Measurements from ENCODE around the gene MAP4K3.
"Not testable (repeated sequence)": the region's sequence is repeated elsewhere in the genome, so short reads cannot be mapped to it uniquely, and the experiment has no call there.

The MAP4K3 gene

GRCh38 chr2:39361511-39361910 is 75.6 kb downstream of the MAP4K3 start:
- no peak for DNase-seq (ENCODE audit: extremely low read depth, insufficient read length)
- TF ChIP-seq, protein P1, sequence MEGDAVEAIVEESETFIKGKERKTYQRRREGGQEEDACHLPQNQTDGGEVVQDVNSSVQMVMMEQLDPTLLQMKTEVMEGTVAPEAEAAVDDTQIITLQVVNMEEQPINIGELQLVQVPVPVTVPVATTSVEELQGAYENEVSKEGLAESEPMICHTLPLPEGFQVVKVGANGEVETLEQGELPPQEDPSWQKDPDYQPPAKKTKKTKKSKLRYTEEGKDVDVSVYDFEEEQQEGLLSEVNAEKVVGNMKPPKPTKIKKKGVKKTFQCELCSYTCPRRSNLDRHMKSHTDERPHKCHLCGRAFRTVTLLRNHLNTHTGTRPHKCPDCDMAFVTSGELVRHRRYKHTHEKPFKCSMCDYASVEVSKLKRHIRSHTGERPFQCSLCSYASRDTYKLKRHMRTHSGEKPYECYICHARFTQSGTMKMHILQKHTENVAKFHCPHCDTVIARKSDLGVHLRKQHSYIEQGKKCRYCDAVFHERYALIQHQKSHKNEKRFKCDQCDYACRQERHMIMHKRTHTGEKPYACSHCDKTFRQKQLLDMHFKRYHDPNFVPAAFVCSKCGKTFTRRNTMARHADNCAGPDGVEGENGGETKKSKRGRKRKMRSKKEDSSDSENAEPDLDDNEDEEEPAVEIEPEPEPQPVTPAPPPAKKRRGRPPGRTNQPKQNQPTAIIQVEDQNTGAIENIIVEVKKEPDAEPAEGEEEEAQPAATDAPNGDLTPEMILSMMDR (IDR thresholded peaks at IDR 0.05; ENCODE audit: insufficient read depth, low read length, poor library complexity, severe bottlenecking): no peak
- no peaks in the 10 kb centered on the region for H3K27me3 ChIP-seq (replicated peaks; ENCODE audit: control insufficient read depth, insufficient read depth, low read length)
- no peaks in the 10 kb centered on the region for H3K36me3 ChIP-seq (ENCODE audit: control insufficient read depth, insufficient read depth, low read length)
- H3K4me3 ChIP-seq (replicated peaks; ENCODE audit: low read depth, low read length): no peak overlapping the region

- not testable (repeated sequence) for H3K4me3 ChIP-seq (replicated peaks; ENCODE audit: low read depth, low read length); H3K36me3 ChIP-seq (ENCODE audit: control insufficient read depth, insufficient read depth, low read length); DNase-seq (ENCODE audit: extremely low read depth, insufficient read length); H3K27me3 ChIP-seq (replicated peaks; ENCODE audit: control insufficient read depth, insufficient read depth, low read length)
These were observed 76.7 kb downstream of the MAP4K3 start for GRCh38 chr2:39360342-39360741.

DNA sequence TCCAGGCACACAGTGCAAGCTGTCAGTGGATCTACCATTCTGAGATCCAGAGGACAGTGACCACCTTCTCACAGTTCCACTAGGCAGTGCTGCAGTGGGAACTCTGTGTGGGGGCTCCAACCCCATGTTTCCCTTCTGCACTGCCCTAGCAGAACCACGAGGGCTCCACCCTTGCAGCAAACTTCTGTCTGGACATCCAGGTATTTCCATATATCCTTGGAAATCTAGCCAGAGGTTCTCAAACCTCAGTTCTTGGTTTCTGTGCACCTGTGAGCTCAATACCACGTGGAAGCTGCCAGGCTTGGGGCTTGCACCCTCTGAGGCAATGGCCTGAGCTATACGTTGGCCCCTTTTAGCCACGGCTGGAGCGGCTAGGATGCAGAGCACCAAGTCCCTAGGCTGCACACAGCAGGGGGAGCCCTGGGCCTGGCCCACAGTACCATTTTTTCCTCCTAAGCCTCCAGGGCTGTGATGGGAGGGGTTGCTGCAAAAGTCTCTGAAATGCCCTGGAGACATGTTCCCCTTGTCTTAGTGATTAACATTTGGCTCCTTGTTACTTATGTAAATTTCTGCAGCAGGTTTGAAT is 77.5 kb downstream of the MAP4K3 start:
- DNase-seq (ENCODE audit: extremely low read depth, insufficient read length): no peak
- TF ChIP-seq, protein P1 (IDR thresholded peaks at IDR 0.05; ENCODE audit: insufficient read depth, low read length, poor library complexity, severe bottlenecking): no peak
- no peaks in the 10 kb centered on the region for H3K36me3 ChIP-seq (ENCODE audit: control insufficient read depth, insufficient read depth, low read length)
- H3K27me3 ChIP-seq (replicated peaks; ENCODE audit: control insufficient read depth, insufficient read depth, low read length): no peaks in the 10 kb centered on the region
- H3K4me3 ChIP-seq (replicated peaks; ENCODE audit: low read depth, low read length): no peak overlapping the region

DNA sequence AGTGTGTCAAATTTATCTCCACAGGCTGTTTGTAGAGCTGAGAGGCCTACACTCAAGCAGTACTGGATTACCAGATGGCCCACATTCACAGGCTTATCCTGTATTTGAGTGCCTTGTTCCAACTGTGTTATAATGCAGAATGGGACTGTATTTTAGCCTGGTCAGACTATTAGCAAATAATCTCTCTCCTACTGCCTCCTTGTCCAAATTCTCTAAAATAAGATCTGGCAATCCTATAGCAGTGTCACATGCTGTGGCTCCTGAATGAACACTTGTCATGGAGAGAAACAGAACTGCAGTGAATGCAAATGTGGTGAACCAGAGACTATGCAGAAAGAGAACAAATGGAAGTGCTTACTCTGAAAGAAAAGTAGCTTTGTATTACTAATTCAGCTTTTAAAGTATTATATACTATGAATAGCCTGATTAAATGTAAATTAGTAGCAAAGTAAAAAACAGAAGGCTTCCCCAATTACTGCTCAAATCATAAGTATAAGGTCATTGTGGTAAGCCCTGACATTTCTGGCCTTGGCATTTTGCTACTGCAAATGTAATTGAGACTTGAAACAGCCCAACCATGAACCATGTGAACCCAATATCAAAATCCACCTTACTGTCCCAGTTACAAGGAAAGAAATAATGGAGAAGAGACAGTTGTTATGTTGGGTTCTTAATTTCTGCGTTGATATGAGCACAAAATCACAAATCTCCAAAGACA is 80.0 kb downstream of the MAP4K3 start:
- Histone ChIP-seq H3K4me3 (replicated peaks; ENCODE audit: low read depth, low read length) (no peak overlapping the region), H3K36me3 (ENCODE audit: control insufficient read depth, insufficient read depth, low read length) (no peaks in the 10 kb centered on the region), H3K27me3 (replicated peaks; ENCODE audit: control insufficient read depth, insufficient read depth, low read length) (no peaks in the 10 kb centered on the region)
- DNase-seq (ENCODE audit: extremely low read depth, insufficient read length): no peak
- TF ChIP-seq, protein P1 (IDR thresholded peaks at IDR 0.05; ENCODE audit: insufficient read depth, low read length, poor library complexity, severe bottlenecking): no peak

GRCh38 chr2:39350658-39351057 is 86.4 kb downstream of the MAP4K3 start:
- TF ChIP-seq, protein P1 (IDR thresholded peaks at IDR 0.05; ENCODE audit: insufficient read depth, low read length, poor library complexity, severe bottlenecking): no peak
- no peaks in the 10 kb centered on the region for H3K36me3 ChIP-seq (ENCODE audit: control insufficient read depth, insufficient read depth, low read length)
- H3K4me3 ChIP-seq (replicated peaks; ENCODE audit: low read depth, low read length): no peak overlapping the region
- H3K27me3 ChIP-seq (replicated peaks; ENCODE audit: control insufficient read depth, insufficient read depth, low read length): no peaks in the 10 kb centered on the region
- DNase-seq (ENCODE audit: extremely low read depth, insufficient read length): no peak

GRCh38 chr2:39338502-39338901 is 98.6 kb downstream of the MAP4K3 start:
- H3K27me3 ChIP-seq (replicated peaks; ENCODE audit: control insufficient read depth, insufficient read depth, low read length): no peaks in the 10 kb centered on the region
- no peaks in the 10 kb centered on the region for H3K36me3 ChIP-seq (ENCODE audit: control insufficient read depth, insufficient read depth, low read length)
- TF ChIP-seq, protein P1 (IDR thresholded peaks at IDR 0.05; ENCODE audit: insufficient read depth, low read length, poor library complexity, severe bottlenecking): no peak
- no peak for DNase-seq (ENCODE audit: extremely low read depth, insufficient read length)
- no peak overlapping the region for H3K4me3 ChIP-seq (replicated peaks; ENCODE audit: low read depth, low read length)
